ENCODE measurements around the gene KCNC4.

Gene KCNC4

GRCh38 chr1:110189181-110189580, 20.9 kb upstream of the KCNC4 start:
- no peak for FAIRE-seq

DNA sequence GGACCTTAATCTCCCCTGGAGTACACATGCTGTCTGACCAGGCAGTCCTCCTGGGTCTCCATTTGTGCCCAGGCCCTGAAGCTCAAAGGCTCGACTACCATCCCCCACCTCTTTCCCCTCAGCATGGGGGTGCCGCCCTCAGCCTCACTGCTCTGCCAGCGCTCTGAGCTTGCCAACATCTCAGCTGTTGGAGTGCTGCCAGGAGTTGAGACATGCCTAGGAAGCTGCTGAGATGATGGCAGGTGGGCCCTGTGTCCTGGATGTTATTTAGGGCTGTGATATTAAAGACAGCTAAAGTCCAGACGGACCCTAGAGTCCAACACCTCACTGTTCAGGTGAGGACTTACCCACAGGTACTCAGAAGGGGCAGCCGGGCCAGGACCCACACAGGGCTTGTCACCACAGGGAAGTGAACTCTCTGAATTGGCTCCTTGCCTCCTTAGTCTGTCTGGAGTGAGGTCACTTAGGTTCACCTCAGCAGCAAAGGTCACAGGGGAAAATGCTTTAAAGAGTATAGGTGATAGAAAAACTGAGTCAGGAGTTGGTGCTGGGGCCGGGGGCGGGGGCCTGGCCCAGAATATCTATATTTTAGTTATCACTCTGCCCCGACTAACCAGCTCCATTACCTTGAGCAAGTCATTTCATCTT, 19.7 kb upstream of the KCNC4 start:
- no peak for FAIRE-seq

- FAIRE-seq: no peak
These were observed 17.6 kb upstream of the KCNC4 start for GRCh38 chr1:110192541-110192940.

DNA sequence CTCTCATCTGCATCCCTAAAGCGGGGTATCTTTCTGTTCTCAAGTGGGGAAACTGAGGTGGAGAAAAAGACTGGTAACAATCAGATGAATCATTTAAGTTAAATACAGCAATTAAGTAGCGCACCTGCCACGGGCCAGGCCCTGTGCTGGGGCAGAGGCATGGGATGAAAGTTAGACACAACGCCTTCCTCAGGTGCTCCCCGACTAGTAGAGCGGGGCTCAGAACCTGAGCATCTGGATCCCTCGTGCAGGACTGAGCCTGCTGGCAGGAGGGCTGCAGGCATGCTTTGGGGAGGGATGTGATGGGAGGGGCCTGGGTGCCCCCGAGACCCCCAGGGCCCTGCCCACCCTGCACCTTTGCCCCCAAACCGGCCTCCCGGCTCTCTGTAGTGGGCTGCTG, 14.9 kb upstream of the KCNC4 start:
- FAIRE-seq: no peak

DNA sequence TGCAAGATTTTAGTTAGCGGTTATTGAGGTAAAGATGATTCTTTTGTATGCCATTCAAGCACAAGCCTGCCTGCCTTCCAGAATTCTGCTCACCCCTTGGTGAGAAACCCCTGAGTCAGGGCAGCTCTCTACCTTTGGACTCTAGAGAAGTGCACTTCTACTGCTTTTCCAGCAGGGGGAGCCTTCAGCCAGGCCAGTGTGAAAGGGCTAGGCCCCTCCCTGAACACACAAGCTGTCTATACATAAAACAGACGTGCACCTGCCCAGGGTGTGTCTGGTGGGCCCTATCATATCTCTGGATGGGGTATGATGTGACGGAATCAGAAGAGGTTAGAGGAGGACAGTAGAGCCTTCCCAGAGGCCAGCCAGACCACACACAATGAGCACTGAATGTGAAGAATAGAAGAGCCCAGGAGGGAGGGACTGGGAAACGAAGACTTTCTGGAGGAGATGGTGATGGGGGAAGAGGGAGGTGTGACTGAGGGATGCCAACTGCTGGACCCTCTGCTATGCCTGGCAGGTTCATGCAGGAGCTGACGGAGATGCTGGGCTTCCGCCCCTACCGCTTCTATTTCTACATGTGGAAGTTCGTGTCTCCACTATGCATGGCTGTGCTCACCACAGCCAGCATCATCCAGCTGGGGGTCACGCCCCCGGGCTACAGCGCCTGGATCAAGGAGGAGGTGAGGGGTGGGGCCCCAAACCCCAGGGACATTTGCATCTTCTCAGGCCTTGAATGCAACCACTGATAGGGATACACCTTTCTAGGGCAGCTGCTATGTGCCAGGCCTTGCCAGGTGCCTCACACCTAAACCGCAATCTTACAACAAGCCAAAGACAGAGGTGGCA, 13.0 kb upstream of the KCNC4 start:
- no peak for FAIRE-seq

GRCh38 chr1:110197905-110198629, 12.0 kb upstream of the KCNC4 start:
- no peak for FAIRE-seq

DNA sequence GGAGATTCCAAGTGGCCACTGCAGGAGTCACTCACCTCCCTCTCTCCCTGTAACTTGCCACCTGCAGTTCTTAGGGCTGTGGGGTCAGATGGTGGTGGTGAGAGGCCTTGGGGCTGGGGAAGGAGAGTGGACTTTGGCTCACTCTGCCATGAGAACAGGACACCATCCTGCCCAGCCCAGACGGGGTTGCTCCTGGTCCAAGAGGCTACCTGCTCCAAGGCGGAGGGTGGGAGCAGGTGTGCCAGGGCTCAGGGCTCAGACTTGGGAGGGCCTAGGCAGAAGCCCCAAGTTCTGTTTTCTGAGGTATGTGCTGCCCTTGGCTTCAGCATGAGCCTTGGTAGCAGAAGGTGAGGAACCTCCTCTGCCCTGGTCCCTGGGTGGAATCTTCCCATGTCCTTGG, 11.4 kb upstream of the KCNC4 start:
- FAIRE-seq: no peak

DNA sequence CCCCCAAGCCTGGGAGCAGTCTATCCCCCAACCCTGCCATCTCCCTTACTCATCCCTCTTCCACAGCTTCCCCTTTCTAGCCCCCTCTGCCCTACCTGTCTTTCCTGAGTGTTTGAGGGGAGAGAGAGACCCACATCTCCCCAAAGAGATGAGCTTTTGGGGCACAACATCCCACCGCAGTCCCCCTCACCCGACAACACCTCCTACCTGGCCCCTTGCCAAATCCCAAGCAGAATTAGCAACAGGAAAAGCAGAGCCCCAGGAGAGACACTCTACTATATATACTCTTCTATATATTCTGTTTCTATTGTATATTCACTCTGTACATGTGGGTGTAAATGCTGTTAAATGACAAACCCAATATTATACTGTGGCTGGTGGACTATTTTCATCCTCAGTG, 9.9 kb upstream of the KCNC4 start:
- no peak for FAIRE-seq

DNA sequence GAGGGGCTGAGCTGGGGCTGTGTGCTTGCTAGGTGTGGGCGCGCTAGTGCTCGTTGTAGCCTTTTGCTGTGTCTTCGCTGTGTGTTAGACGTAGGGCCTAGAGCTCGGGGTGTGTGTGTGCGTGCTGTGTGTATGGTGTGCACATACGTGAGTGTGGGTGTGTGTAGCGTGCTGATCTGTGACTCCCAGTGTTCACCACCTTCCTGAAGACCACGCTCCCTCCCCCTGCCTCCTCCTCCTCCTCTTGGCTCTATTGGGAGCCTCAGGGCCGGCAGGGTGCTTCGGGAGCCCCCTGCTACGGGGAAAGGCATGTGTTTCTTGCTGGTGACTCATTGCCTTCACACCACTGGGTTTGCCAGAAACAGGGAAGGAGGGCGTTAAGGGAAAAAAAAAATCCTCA, 9.4 kb upstream of the KCNC4 start:
- FAIRE-seq: no peak

GRCh38 chr1:110201157-110201825, 8.8 kb upstream of the KCNC4 start:
- FAIRE-seq: no peak

DNA sequence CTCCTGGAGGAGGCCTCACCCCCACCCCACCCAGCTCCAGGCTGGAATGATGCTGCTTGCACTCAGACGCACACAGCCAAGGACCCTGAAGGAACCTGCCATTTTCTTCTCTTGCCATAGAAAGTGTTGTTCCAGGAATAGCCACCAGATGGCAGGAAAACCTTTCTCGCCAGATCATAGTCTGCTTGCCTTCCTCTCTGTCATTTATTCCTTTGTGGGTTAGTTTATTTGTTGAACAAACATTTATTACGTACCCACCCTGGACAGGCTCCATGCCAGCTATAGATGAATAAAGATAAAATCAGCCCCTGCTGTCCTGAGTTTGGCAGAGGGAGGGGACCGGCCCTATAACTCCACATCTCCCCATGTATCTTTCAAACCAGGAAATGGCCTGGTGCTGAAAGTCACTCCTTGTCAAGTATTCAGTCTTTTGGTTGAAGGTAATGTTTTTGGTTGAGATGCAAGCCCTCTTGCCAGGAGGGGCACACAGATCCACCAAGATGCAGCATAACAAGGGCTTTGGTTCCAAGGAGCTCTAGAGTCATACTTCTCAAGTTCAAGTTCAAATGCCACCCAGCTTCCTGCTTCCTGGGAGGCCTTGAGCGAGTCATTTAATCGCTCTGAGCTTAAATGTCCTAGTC, 7.0 kb upstream of the KCNC4 start:
- FAIRE-seq: no peak

DNA sequence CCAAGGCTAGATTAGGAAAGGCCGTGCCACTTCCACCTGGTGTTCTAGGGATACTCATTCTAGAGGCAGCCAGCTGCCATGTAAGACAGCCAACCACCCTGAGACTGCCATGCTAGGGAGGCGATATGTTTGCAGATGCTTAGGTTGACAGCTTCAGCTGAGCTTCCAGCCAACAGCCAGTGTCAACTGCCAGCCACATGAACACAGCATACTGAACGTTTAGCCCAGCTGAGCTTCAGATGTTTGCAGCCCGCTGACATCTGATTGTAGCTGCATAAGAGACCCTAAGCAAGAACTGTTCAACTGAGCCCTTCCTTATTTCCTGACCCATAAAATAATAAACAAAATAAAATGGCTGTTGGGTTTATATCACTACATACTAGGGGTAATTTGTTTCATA, 5.0 kb upstream of the KCNC4 start:
- FAIRE-seq: no peak

GRCh38 chr1:110205591-110206155, 4.4 kb upstream of the KCNC4 start:
- no peak for FAIRE-seq

GRCh38 chr1:110206261-110206920, 3.7 kb upstream of the KCNC4 start:
- FAIRE-seq: no peak

DNA sequence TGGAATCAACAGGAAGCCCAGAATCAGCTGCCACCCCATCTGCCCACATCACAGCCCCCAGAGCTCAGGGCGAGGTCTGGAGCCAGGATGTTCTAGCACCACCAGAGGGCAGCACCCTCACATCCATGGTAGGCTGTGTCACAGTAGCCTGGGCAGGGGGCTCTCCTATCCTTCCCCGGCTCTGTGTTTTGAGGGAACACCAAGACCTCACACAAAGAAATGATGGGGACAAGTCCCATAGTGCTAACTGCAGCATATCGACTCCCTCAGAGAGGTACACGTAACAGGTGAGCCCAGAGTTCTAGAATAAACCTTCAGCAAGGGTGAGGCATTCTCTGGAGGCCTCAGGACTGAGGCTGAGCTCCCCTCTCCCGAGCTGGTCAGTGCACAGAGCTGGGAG, 2.3 kb upstream of the KCNC4 start:
- FAIRE-seq: no peak

- FAIRE-seq: no peak
These were observed 1.0 kb upstream of the KCNC4 start for GRCh38 chr1:110208916-110209645.

DNA sequence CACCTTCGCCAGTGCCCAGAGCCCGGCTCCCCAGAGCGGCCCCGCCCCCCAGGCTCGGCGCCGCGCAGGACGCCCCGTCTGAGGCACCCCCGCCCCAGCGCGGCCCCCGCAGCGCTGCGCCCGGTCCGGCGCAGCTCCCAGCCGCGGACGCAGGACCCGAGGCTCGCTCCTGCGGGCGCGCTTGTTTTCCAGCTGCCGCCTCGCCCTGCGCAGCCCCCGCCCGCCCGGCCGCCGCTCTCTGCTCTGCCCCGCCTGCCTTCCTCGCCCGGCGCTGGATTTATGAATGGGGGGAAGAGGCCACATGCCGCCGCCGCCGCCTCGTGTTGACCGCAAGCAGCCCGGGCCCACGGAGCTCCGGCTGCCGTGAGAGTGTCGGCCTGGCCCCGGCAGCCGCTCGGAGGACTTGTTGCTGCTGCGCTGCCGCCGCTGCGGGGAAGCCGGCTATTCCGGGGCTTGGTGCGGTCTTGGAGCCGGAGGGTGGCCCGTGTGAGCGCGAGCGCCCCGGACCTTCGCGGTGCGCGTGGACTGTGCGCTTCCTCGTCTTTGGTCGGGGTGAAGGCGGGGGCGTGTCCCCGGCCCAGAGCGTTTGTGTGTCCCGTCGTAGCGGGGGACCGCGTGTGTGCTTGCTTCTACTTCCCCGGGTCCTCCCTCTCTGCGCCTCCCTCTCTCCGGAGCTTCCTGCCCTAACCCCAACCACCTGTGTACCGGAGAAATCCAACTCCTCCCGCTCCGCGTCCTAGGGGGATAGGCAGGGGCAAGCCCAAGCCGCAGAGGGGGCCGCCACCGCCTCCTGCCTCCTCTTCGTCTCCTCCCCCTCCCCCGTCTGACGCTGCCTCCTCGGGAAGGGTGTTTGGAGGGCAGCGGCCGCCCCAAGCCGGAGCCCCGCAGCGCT, 736 bp downstream of the KCNC4 start:
- no peak for FAIRE-seq

- no peak for FAIRE-seq
These were observed 1.5 kb downstream of the KCNC4 start for GRCh38 chr1:110211496-110212168.

Measured in TTC549 (cell line).